Dermis microvascular lymphatic vessel endothelial cell (primary cell): ENCODE data around the gene KCNAB2. TPM values are rescaled to one million over a fixed set of nuclear protein-coding genes. Genes with fewer than 3 reads are reported as not detected.

Experiments used
- DNase-seq, 2 donors: peaks; one replicate each; pipeline versions ENCODE4 v3.0.0 to v3.0.0-alpha.2; 2010; ENCODE audit warnings: low read depth in 2 of 2
- total RNA-seq: library from RNA; depleted of rRNA; stranded (reverse); fragments of >200 nt; gene quantifications from 2 replicates; pipeline ENCODE4 v1.2.1, GENCODE V29; 2014

Gene KCNAB2
- total RNA-seq, 1 donor from 2014 or later = 1.4 TPM

- DNase-seq = no peak
Measured at GRCh38 chr1:6029351-6029750, 16.3 kb upstream of the KCNAB2 start.

- DNase-seq = no peak
Measured at GRCh38 chr1:6030132-6030531, 15.6 kb upstream of the KCNAB2 start.

GRCh38 chr1:6030547-6031261 is 15.0 kb upstream of the KCNAB2 start:
- no peak for DNase-seq

- DNase-seq = no peak
Measured at GRCh38 chr1:6033124-6033523, 12.6 kb upstream of the KCNAB2 start.

GRCh38 chr1:6033986-6034749 is 11.5 kb upstream of the KCNAB2 start:
- DNase-seq = peak; percentile 17 to 46

- DNase-seq = no peak
Measured at GRCh38 chr1:6034750-6035096, 11.0 kb upstream of the KCNAB2 start.

GRCh38 chr1:6035303-6035702 is 10.4 kb upstream of the KCNAB2 start:
- no peak for DNase-seq

GRCh38 chr1:6035719-6036118 is 10.0 kb upstream of the KCNAB2 start:
- DNase-seq = no peak

- DNase-seq = peak in 1 of 2 donors; percentile 5
Measured at GRCh38 chr1:6037338-6037762, 8.3 kb upstream of the KCNAB2 start.

- DNase-seq = no peak
Measured at GRCh38 chr1:6038603-6039002, 7.1 kb upstream of the KCNAB2 start.

GRCh38 chr1:6039031-6039430 is 6.7 kb upstream of the KCNAB2 start:
- DNase-seq = no peak

GRCh38 chr1:6040444-6040843 is 5.2 kb upstream of the KCNAB2 start:
- no peak for DNase-seq

GRCh38 chr1:6040861-6041415 is 4.8 kb upstream of the KCNAB2 start:
- no peak for DNase-seq

- peak in 1 of 2 donors; percentile 47 for DNase-seq
Measured at GRCh38 chr1:6041432-6042062, 4.1 kb upstream of the KCNAB2 start.

- no peak for DNase-seq
Measured at GRCh38 chr1:6043561-6043960, 2.1 kb upstream of the KCNAB2 start.

- no peak for DNase-seq
Measured at GRCh38 chr1:6044481-6045109, 1.1 kb upstream of the KCNAB2 start.

GRCh38 chr1:6045110-6045502 is 582 bp upstream of the KCNAB2 start:
- DNase-seq = no peak

- DNase-seq = no peak
Measured at GRCh38 chr1:6046279-6046678, 591 bp downstream of the KCNAB2 start.

- DNase-seq = no peak
Measured at GRCh38 chr1:6048179-6048867, 2.6 kb downstream of the KCNAB2 start.

GRCh38 chr1:6049419-6049818 is 3.7 kb downstream of the KCNAB2 start:
- no peak for DNase-seq

- DNase-seq = no peak
Measured at GRCh38 chr1:6051423-6051822, 5.7 kb downstream of the KCNAB2 start.
